ENCODE results near the gene CUX1.

CUX1 gene

GRCh38 chr7:101911800-101912715 is 94.6 kb downstream of the CUX1 start:
- no peak overlapping the region for H3K4me3 ChIP-seq (replicated peaks; ENCODE audit: insufficient read depth, low read length)
- DNase-seq (ENCODE audit: low read depth in 1 of 2, low spot score in 1 of 2) = peak in 1 of 2 experiments; percentile 46
- H3K27ac ChIP-seq (replicated peaks) = no peak overlapping the region
- no peak for TF ChIP-seq REST (IDR thresholded peaks at IDR 0.05; ENCODE audit: insufficient replicate concordance, low read depth)
- no peak for TF ChIP-seq POLR2AphosphoS5 (IDR thresholded peaks at IDR 0.05; ENCODE audit: low read depth)
- no peak for TF ChIP-seq GABPA (IDR thresholded peaks at IDR 0.05; ENCODE audit: low read depth)
- no peak for TF ChIP-seq CTCF (IDR thresholded peaks at IDR 0.05; ENCODE audit: insufficient read depth, low read length)
- no peak for TF ChIP-seq SPI1 (IDR thresholded peaks at IDR 0.05; ENCODE audit: borderline replicate concordance, low read depth)
- H3K27me3 ChIP-seq (ENCODE audit: insufficient read depth, poor library complexity, severe bottlenecking) = no peaks in the 10 kb centered on the region

- TF ChIP-seq REST (IDR thresholded peaks at IDR 0.05; ENCODE audit: insufficient replicate concordance, low read depth) = no peak
- no peak for TF ChIP-seq GABPA (IDR thresholded peaks at IDR 0.05; ENCODE audit: low read depth)
- no peak for TF ChIP-seq CTCF (IDR thresholded peaks at IDR 0.05; ENCODE audit: insufficient read depth, low read length)
- no peak for TF ChIP-seq POLR2AphosphoS5 (IDR thresholded peaks at IDR 0.05; ENCODE audit: low read depth)
- TF ChIP-seq SPI1 (IDR thresholded peaks at IDR 0.05; ENCODE audit: borderline replicate concordance, low read depth) = no peak
- no peak overlapping the region for H3K4me3 ChIP-seq (replicated peaks; ENCODE audit: insufficient read depth, low read length)
- no peak overlapping the region for H3K27ac ChIP-seq (replicated peaks)
- DNase-seq (ENCODE audit: low read depth in 1 of 2, low spot score in 1 of 2) = no peak
- no peaks in the 10 kb centered on the region for H3K27me3 ChIP-seq (ENCODE audit: insufficient read depth, poor library complexity, severe bottlenecking)
These were observed 95.3 kb downstream of the CUX1 start for GRCh38 chr7:101912716-101913110.

GRCh38 chr7:101913247-101913721 is 95.9 kb downstream of the CUX1 start:
- DNase-seq (ENCODE audit: low read depth in 1 of 2, low spot score in 1 of 2) = no peak
- Histone ChIP-seq H3K27ac (replicated peaks) (no peak overlapping the region), H3K27me3 (ENCODE audit: insufficient read depth, poor library complexity, severe bottlenecking) (no peaks in the 10 kb centered on the region), H3K4me3 (replicated peaks; ENCODE audit: insufficient read depth, low read length) (no peak overlapping the region)
- no peak for TF ChIP-seq REST (IDR thresholded peaks at IDR 0.05; ENCODE audit: insufficient replicate concordance, low read depth)
- no peak for TF ChIP-seq POLR2AphosphoS5 (IDR thresholded peaks at IDR 0.05; ENCODE audit: low read depth)
- TF ChIP-seq CTCF (IDR thresholded peaks at IDR 0.05; ENCODE audit: insufficient read depth, low read length) = no peak
- TF ChIP-seq SPI1 (IDR thresholded peaks at IDR 0.05; ENCODE audit: borderline replicate concordance, low read depth) = no peak
- TF ChIP-seq GABPA (IDR thresholded peaks at IDR 0.05; ENCODE audit: low read depth) = no peak

Data from HL-60 (cell line).